SU-DHL-6 (cell line): ENCODE measurements around the gene C16orf78.

ENCODE experiments used
- EZH2phosphoT487 ChIP-seq: fragments of 200-600 bp; sonication (generic), shearing (Covaris generic); conservative IDR thresholded peaks from 2 replicates; pipeline ENCODE4 v1.6.1; 2018; ENCODE audit warnings: mild to moderate bottlenecking, antibody characterized with exemption, low read length, moderate library complexity, mixed read lengths
- TF ChIP-seq, protein P1 (sequence below): fragments of 200-600 bp; sonication (generic); IDR thresholded peaks from one replicate; pipeline ENCODE4 v1.5.1; 2017; ENCODE audit warnings: antibody characterized with exemption, mild to moderate bottlenecking, low read length, moderate library complexity; ENCODE audit not compliant: insufficient read depth, poor library complexity, severe bottlenecking

DNA sequence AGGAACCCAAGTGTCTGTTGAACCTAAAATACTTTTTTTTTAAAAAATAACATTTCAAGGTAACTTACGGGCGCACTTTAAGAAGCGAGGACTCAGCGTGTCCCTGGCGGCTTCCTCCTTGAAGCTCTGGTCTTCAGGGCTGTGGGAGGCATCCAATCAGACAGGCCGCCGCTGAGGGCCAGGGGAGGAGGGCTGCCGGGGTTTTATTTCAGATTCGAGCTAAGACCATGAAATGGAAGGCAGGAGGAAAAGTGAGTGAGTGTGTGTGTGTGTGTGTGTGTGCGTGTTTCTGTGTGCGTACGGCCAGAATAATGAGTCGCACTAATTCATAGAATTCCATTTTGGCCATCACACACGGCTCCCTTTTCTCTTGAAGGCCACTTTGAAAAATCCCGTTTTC is 41.1 kb downstream of the C16orf78 start:
- TF ChIP-seq, protein P1, sequence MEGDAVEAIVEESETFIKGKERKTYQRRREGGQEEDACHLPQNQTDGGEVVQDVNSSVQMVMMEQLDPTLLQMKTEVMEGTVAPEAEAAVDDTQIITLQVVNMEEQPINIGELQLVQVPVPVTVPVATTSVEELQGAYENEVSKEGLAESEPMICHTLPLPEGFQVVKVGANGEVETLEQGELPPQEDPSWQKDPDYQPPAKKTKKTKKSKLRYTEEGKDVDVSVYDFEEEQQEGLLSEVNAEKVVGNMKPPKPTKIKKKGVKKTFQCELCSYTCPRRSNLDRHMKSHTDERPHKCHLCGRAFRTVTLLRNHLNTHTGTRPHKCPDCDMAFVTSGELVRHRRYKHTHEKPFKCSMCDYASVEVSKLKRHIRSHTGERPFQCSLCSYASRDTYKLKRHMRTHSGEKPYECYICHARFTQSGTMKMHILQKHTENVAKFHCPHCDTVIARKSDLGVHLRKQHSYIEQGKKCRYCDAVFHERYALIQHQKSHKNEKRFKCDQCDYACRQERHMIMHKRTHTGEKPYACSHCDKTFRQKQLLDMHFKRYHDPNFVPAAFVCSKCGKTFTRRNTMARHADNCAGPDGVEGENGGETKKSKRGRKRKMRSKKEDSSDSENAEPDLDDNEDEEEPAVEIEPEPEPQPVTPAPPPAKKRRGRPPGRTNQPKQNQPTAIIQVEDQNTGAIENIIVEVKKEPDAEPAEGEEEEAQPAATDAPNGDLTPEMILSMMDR, result no peak
- TF ChIP-seq EZH2phosphoT487, result no peak
